ENCODE data around the gene ALDH1A1. TPM values are rescaled to one million over a fixed set of nuclear protein-coding genes. Genes with fewer than 3 reads are reported as not detected.
"Not testable (repeated sequence)": the region's sequence is repeated elsewhere in the genome, so short reads cannot be mapped to it uniquely, and the experiment has no call there.

The ALDH1A1 gene
- total and polyA plus RNA-seq, 2 experiments from 2014 or later, result not detected

DNA sequence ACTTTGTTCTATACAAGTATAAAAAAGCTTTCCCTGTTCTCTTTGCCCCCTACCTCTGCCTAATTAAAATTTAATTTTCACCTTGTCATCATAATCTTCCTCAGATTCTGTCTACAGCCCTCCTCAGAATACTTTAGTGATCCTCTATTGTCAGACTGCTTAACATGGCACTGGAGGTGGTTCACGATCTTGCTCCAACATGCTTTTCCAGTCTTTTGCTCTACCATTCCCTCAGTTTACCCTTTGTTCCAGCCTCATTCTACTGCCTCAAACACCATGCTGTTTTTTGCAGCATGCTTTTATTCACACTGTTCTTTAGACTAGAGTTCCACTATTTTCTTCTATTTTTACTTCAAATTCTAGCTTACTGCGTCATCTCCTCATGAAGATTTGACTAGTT, 10.4 kb downstream of the ALDH1A1 start:
- TF ChIP-seq EZH2 (IDR thresholded peaks at IDR 0.05; ENCODE audit: insufficient read depth, poor library complexity, severe bottlenecking), result no peak
- no peak for TF ChIP-seq EZH2phosphoT487 (IDR thresholded peaks at IDR 0.05; ENCODE audit: insufficient read depth, low read depth)

GRCh38 chr9:72939581-72939980, 13.3 kb downstream of the ALDH1A1 start:
- H3K9ac ChIP-seq; H4K20me1 ChIP-seq (ENCODE audit: insufficient read depth); H3K9me2 ChIP-seq (ENCODE audit: insufficient read depth); DNase-seq; H3K27ac ChIP-seq; H3K36me3 ChIP-seq (ENCODE audit: low read depth); H3K4me1 ChIP-seq (ENCODE audit: insufficient read depth); H3K9me3 ChIP-seq (ENCODE audit: low read depth); H3K79me2 ChIP-seq (ENCODE audit: insufficient read depth); H3K4me2 ChIP-seq (ENCODE audit: unreplicated experiment); H2AFZ ChIP-seq; in situ Hi-C loops (cut with MboI); H3F3A ChIP-seq (ENCODE audit: insufficient read depth); H3K4me3 ChIP-seq: not testable (repeated sequence)
- peaks cover 15% of the 10 kb centered on the region; the same call in 1 of the 2 replicates for H3K27me3 ChIP-seq (replicated peaks; ENCODE audit: insufficient read depth)
- 67 to 72% methylated on average over 6 of the region's 6 CpGs for WGBS, 2 experiments (ENCODE audit: low coverage in 1 of 2, low lambda C conversion rate in 2 of 2, missing lambda C conversion rate in 2 of 2)

More for the DNA sequence above, 10.4 kb downstream of the ALDH1A1 start:
- no peak for DNase-seq
- Histone ChIP-seq H3K9ac (no peak overlapping the region), H3K79me2 (ENCODE audit: insufficient read depth) (no peaks in the 10 kb centered on the region), H3K4me1 (ENCODE audit: insufficient read depth) (no peaks in the 10 kb centered on the region), H3F3A (ENCODE audit: insufficient read depth) (no peaks in the 10 kb centered on the region), H3K27me3 (replicated peaks; ENCODE audit: insufficient read depth) (peaks cover 27% of the 10 kb centered on the region; the same call in 1 of the 2 replicates), H3K4me2 (ENCODE audit: unreplicated experiment) (no peak overlapping the region), H3K4me3 (no peak overlapping the region), H2AFZ (no peak overlapping the region), H4K20me1 (ENCODE audit: insufficient read depth) (no peaks in the 10 kb centered on the region), H3K36me3 (ENCODE audit: low read depth) (no peaks in the 10 kb centered on the region), H3K9me2 (ENCODE audit: insufficient read depth) (no peaks in the 10 kb centered on the region), H3K27ac (no peak overlapping the region), H3K9me3 (ENCODE audit: low read depth) (no peaks in the 10 kb centered on the region)
- WGBS, 2 experiments (ENCODE audit: low coverage in 1 of 2, low lambda C conversion rate in 2 of 2, missing lambda C conversion rate in 2 of 2), result 86 to 92% methylated on average over 2 of the region's 2 CpGs
- in situ Hi-C loops (cut with MboI), result no loop called here

GRCh38 chr9:72937545-72937944, 15.3 kb downstream of the ALDH1A1 start:
- Histone ChIP-seq H3K9me2 (ENCODE audit: insufficient read depth) (no peaks in the 10 kb centered on the region), H3K4me3 (no peak overlapping the region), H3K4me1 (ENCODE audit: insufficient read depth) (no peaks in the 10 kb centered on the region), H3K79me2 (ENCODE audit: insufficient read depth) (no peaks in the 10 kb centered on the region), H3K27ac (no peak overlapping the region), H3K9ac (no peak overlapping the region), H4K20me1 (ENCODE audit: insufficient read depth) (no peaks in the 10 kb centered on the region), H3K9me3 (ENCODE audit: low read depth) (no peaks in the 10 kb centered on the region), H2AFZ (no peak overlapping the region), H3K36me3 (ENCODE audit: low read depth) (no peaks in the 10 kb centered on the region), H3K27me3 (replicated peaks; ENCODE audit: insufficient read depth) (peaks cover 15% of the 10 kb centered on the region), H3K4me2 (ENCODE audit: unreplicated experiment) (no peak overlapping the region), H3F3A (ENCODE audit: insufficient read depth) (no peaks in the 10 kb centered on the region)
- in situ Hi-C loops (cut with MboI), result no loop called here
- TF ChIP-seq EZH2phosphoT487 (IDR thresholded peaks at IDR 0.05; ENCODE audit: insufficient read depth, low read depth) (no peak), EZH2 (IDR thresholded peaks at IDR 0.05; ENCODE audit: insufficient read depth, poor library complexity, severe bottlenecking) (no peak)
- 67 to 74% methylated on average over 4 of the region's 4 CpGs for WGBS, 2 experiments (ENCODE audit: low coverage in 1 of 2, low lambda C conversion rate in 2 of 2, missing lambda C conversion rate in 2 of 2)
- DNase-seq, result no peak

DNA sequence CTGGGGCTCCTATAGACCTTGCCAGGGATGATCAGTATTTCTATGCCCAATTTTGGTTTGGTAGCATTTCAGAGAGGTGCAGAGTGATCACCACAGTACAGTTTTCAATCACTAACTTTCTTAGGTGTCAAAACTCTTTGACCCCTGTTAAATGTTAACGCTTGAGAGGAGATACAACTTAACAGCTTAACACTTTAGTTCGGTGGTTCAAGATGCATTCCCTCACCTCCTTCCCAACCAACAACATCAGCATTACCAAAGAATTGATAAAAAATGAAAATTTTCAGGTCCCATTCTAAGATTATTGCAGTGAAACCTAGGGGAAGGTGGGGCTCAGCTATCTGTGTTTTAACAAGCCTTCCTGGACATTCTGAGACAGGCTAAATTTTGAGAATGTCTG, 16.2 kb downstream of the ALDH1A1 start:
- Histone ChIP-seq H3F3A (ENCODE audit: insufficient read depth) (no peaks in the 10 kb centered on the region), H3K9me2 (ENCODE audit: insufficient read depth) (no peaks in the 10 kb centered on the region), H2AFZ (no peak overlapping the region), H3K27ac (no peak overlapping the region), H3K4me2 (ENCODE audit: unreplicated experiment) (no peak overlapping the region), H3K36me3 (ENCODE audit: low read depth) (no peaks in the 10 kb centered on the region), H3K4me3 (no peak overlapping the region), H3K9me3 (ENCODE audit: low read depth) (no peaks in the 10 kb centered on the region), H3K4me1 (ENCODE audit: insufficient read depth) (no peaks in the 10 kb centered on the region), H4K20me1 (ENCODE audit: insufficient read depth) (no peaks in the 10 kb centered on the region), H3K79me2 (ENCODE audit: insufficient read depth) (no peaks in the 10 kb centered on the region), H3K9ac (no peak overlapping the region), H3K27me3 (replicated peaks; ENCODE audit: insufficient read depth) (peaks cover 13% of the 10 kb centered on the region)
- WGBS, 2 experiments (ENCODE audit: low coverage in 1 of 2, low lambda C conversion rate in 2 of 2, missing lambda C conversion rate in 2 of 2), result 82 to 83% methylated on average over 2 of the region's 2 CpGs
- in situ Hi-C loops (cut with MboI), result no loop called here
- TF ChIP-seq EZH2 (IDR thresholded peaks at IDR 0.05; ENCODE audit: insufficient read depth, poor library complexity, severe bottlenecking) (no peak), EZH2phosphoT487 (IDR thresholded peaks at IDR 0.05; ENCODE audit: insufficient read depth, low read depth) (no peak)
- no peak for DNase-seq

DNA sequence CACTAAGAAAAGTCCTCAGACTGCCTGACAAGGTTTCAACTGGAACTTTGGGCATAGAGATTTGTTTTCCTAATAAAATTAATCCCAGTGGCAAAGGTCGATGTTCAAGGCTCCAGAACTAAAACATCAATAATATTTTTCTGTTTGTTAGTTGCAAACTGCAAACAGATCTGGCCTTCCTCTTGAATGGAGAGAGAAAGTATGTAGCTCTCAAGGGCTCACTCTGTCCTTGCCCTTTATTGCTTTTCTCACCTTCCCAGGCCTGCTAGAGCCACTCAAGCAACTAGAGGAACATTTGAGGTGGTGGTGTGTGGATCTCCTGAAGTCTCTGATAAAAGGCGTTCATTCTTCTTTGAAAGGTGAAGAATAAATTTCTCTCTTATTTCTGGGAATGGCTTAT, 16.6 kb downstream of the ALDH1A1 start:
- no peaks in the 10 kb centered on the region for H3F3A ChIP-seq (ENCODE audit: insufficient read depth)
- no peaks in the 10 kb centered on the region for H3K9me2 ChIP-seq (ENCODE audit: insufficient read depth)
- no peak overlapping the region for H3K4me3 ChIP-seq
- no peaks in the 10 kb centered on the region for H3K36me3 ChIP-seq (ENCODE audit: low read depth)
- no peaks in the 10 kb centered on the region for H3K9me3 ChIP-seq (ENCODE audit: low read depth)
- no peak overlapping the region for H3K9ac ChIP-seq
- no peak overlapping the region for H3K27ac ChIP-seq
- TF ChIP-seq EZH2 (IDR thresholded peaks at IDR 0.05; ENCODE audit: insufficient read depth, poor library complexity, severe bottlenecking) (no peak), EZH2phosphoT487 (IDR thresholded peaks at IDR 0.05; ENCODE audit: insufficient read depth, low read depth) (no peak)
- no peaks in the 10 kb centered on the region for H4K20me1 ChIP-seq (ENCODE audit: insufficient read depth)
- H3K4me1 ChIP-seq (ENCODE audit: insufficient read depth), result no peaks in the 10 kb centered on the region
- H3K27me3 ChIP-seq (replicated peaks; ENCODE audit: insufficient read depth), result peaks cover 9% of the 10 kb centered on the region
- WGBS, 2 experiments (ENCODE audit: low coverage in 1 of 2, low lambda C conversion rate in 2 of 2, missing lambda C conversion rate in 2 of 2), result 62 to 67% methylated on average over 2 of the region's 2 CpGs
- no peak overlapping the region for H3K4me2 ChIP-seq (ENCODE audit: unreplicated experiment)
- in situ Hi-C loops (cut with MboI), result no loop called here
- H3K79me2 ChIP-seq (ENCODE audit: insufficient read depth), result no peaks in the 10 kb centered on the region
- DNase-seq, result no peak
- H2AFZ ChIP-seq, result no peak overlapping the region

Measured in GM23248 (cell line).